ENCODE measurements around the gene PLOD3.
A peak's percentile ranks its signal among the peaks of the same experiment; 100 is the strongest.
"Not testable (repeated sequence)": the region's sequence is repeated elsewhere in the genome, so short reads cannot be mapped to it uniquely, and the experiment has no call there.

Gene PLOD3

DNA sequence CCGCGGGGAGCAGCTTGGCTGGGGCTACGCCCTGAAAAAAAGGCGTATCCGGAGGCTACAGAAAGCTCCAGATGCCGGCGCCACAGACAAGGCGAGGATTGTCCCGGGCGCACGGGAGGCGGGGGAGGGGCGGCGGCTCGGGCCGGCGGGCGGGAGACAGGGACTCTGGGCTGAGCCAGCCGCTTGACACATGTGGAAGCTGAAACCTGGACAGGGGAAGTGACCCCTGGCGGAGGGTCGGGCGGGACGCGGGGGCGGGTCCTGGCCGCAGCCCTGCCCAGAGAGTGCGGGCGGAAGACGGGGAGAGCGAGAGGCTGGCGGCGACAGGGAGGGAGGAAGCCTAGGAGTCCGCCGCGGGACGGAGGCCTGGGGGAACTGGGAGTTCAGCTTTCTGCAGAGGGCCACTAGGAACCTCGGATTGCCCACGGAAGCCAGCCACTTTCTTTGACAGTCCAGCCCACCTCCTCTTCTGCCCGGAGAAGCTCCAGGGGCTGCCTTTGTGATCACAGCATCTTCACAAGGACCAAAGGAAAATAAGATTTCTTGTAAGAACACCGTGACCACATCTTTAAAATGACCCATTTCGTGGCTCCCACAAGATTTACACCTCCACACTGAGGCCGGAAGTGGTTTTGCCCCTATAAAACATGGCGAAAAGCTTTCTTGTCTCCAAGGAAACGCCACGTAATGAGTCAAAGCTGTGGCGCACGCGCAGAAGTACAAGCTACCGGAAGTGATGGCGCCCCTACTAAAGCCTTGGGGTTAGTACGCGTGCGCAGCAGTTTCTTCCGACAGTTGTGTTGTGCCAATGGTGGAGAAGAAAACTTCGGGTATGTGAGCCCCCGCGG is at the start of gene PLOD3, which contains the start of gene ZNHIT1:
PLOD3 (minus strand) TSS at position 194 of the 848 bp plus-strand sequence. CDS start 307 bp downstream, outside the sequence.
ZNHIT1 (plus strand) TSS at position 778 of the 848 bp plus-strand sequence; CDS start at position 809, 31 bp downstream.
- peak; percentile 91 for DNase-seq

- DNase-seq = no peak
Observed at GRCh38 chr7:101265622-101266516, 48.5 kb upstream of the PLOD3 start.

DNA sequence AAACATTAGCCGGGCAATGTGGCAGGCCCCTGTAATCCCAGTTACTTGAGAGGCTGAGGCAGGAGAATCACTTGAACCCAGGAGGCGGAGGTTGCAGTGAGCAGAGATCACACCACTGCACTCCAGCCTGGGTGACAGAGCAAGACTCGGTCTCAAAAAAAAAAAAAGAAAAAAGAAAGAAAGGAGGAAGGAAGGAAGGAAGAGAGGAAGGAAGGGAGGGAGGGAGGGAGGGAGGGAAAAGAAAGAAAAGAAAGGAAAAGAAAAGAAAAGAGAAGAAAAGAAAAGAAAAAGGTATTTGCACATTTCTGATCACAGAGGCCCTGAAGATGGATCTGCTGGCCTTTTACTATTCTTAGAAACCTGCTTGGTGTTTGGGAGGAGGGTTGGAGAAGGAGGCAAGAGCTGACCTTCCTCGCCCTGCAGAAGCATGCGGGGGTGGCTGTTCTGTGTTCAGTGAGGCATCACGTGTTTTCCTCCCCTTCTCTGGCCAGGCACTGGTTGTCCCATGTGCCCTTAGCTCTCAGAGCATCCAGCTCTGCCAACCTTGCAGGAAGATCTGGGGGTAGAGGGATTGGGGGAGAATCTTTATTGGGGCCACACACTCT is 46.8 kb upstream of the PLOD3 start:
- not testable (repeated sequence) for DNase-seq

DNA sequence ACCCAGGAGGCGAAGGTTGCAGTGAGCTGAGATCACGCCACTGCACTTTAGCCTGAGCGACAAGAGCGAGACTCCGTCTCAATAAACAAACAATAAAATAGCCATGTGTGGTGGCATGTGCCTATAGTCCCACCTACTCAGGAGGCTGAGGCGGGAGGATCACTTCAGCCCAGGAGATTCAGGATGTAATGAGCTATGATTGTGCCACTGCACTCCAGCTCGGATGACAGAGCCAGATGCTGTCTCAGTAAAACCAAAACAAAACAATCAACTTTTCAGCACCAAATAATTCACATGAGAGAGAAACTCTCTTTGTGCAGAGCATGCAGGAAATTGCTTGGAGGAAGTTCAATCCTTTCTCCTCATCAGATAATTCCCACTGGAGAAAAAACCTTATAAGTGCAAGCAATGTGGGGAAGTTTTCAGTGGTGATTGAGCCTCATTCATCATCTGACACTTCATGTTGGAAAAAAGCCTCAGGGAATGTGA is 40.9 kb upstream of the PLOD3 start:
- DNase-seq = no peak

GRCh38 chr7:101255796-101256195 is 38.4 kb upstream of the PLOD3 start:
- no peak for DNase-seq

GRCh38 chr7:101253199-101253598 is 35.8 kb upstream of the PLOD3 start:
- DNase-seq = not testable (repeated sequence)

DNA sequence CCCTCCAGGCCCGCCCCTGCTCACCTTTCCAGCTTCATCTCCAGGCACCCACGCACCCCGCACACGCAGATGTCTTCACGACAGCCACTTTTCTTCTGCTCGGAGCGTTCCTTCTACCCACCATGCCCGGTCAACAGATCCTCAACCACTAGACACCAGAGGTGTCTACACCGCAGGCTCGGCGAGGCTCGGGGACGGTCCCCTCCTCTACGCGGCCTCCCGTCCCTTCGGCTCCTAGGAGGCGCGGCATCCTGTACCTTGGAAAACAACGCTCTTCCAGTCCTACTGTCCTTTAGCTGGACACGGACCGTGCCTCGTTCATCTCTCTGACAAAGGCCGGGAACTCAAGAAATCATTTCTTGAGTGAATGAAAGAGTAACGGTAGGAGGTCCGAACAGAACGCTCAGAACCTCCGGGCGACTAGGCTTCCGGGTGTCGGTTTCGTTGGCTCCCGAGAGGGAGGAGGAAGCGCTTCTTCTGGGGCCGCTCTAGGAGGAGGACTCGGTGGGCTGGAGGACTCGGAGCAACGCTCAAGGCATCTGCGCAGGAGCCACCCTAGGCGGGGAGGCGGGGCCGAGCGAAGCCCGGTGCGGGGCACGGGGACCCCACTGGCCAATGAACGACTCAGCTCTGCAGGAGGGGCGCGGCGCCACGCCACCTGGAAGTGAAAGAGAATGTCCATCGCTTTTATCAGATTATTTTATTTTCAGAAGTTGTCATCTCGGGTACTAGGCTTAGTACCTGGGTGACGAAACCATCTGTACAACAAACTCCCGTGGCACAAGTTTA is 34.7 kb upstream of the PLOD3 start:
- DNase-seq = peak; percentile 83

DNA sequence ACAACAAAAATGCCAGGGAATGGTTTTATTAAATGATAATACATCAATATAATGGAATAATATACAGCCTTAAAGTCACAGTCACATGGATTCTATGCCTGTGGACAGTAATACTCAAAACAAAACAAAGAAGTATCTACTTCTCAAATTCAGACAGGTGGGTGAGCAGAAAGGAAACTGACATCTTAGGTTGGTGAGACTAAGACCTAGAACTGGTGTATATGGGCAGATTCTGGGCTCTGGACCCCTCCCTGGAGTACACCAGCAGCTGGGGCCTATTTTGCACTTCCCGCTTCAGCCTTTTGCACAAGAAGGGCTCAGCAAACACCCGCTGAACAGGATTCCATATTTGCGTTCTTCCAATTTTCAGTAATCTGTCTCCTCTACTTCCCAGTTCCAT is 32.9 kb upstream of the PLOD3 start:
- DNase-seq = no peak

DNA sequence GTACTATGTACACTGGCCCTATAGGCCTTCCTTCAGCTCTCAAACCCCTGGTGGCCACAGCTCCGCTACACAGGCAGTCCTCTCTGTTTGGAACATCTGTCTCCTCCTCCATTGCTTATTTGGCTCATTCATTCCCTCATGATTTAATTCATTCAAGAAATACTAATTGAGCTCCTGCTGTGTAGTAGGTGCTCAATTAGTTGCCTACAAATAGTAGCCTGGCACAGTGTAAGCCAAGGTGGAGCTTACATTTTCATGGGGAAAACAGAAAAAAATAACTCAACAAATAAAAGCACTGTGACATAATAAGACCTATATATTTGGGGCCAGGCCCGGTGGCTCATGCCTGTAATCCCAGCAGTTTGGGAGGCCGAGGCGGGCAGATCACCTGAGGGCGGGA is 30.9 kb upstream of the PLOD3 start:
- no peak for DNase-seq

DNA sequence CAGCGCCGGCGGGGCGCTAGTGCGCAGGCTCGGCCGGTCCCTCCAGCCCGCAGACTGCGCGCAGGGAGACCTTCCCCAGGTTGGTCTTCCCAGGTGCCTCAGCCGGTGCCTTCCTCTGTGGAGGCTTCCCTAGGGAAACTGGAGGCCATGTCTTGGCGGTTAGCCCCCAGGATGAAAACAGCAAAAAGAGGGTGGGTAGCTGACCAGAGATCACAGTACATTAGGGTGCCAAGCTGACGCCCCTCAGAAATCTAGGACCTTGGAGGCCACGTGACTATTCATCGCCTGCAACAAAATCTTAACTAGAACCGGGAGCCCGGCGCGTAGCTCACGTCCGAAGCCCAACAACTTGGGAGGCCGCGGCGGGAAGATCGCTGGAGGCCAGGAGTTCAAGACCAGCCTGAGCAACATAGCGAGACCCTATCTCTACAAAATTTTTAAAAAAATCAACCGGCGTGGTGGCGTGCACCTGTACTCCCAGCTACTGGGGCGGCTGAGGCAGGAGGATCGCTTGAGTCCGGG is 27.8 kb upstream of the PLOD3 start:
- no peak for DNase-seq

- DNase-seq = peak; percentile 73
Observed at GRCh38 chr7:101244375-101245146, 27.2 kb upstream of the PLOD3 start, which contains the start of gene FIS1. Gene FIS1, minus strand, starts transcription at chr7:101245081. Its CDS starts 77 bp downstream, at chr7:101245004.

- no peak for DNase-seq
Observed at GRCh38 chr7:101243646-101244374, 26.4 kb upstream of the PLOD3 start.

- no peak for DNase-seq
Observed at GRCh38 chr7:101241443-101242349, 24.3 kb upstream of the PLOD3 start.

DNA sequence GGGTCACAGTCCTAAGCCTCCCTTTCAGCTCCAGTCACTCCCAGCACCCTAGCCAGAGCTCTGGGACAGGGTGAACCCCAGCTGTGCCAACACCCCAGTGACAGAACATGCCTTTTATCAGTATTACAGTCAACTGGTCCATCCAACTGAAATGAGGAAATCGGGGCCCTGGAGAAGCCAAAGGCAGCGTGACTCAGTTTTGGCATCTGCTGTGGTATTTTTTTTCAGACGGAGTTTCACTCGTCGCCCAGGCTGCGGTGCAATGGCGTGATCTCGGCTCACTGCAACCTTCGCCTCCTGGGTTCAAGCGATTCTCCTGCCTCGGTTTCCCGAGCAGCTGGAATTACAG is 23.6 kb upstream of the PLOD3 start:
- DNase-seq = no peak

DNA sequence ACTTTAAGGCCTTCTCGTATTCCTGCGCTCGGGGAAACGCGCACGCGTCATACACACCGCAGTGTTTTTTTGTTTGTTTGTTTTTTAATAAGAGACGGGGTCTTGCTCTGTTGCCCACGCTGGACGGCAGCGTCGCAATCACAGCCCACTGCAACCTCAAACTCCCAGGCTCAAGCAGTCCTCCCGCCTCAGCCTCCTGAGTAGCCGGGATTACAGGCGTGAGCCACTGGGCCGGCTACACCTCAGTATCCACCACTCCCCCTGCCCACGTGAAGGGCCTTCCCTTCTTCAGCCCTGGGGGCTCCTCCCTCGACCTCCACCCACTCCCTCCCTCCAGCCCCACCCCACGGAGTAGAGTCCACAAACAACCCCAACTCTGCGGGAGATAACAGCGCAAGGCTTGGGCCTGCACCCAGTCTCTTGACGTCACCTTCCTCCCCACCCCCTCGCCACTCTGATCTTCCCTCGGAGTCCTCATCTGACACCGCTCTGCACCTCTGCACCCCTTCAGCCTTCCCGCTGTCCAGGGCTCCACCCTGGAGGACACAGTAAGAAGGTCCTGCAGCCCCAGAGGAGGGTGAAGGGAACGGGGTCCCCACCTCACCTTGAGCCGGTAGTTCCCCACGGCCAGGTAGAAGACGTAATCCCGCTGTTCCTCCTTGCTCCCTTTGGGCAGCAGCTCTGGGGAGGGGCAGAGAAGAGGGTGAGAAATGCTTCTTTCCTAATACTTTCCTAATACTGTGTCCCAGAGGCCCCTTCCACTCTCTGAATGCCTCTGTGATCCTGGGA is 23.0 kb upstream of the PLOD3 start:
- no peak for DNase-seq

DNA sequence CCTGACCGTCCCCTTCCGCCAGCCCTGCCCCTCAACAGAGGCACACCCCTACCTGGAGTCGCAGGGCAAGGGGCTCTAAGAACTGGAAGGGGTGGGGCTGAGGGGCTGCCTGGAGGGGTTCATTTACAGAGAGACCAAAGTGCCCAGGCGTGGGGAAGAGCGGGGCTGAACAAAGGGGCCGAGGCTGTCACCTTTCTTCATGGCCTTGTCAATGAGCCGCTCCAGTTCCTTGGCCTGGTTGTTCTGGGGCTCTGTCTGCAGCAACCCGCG is 22.5 kb upstream of the PLOD3 start:
- no peak for DNase-seq

- no peak for DNase-seq
Observed at GRCh38 chr7:101239191-101239950, 22.0 kb upstream of the PLOD3 start.
